A204.1 (cell line): ENCODE measurements around the gene ZNF503.
"Not testable (repeated sequence)": the region's sequence is repeated elsewhere in the genome, so short reads cannot be mapped to it uniquely, and the experiment has no call there.

Source experiments
- FAIRE-seq: peaks from 2 replicates; lab custom pipeline; 2012; peaks lifted over from hg19 to GRCh38; lab: Jason Lieb, UNC

Gene ZNF503

DNA sequence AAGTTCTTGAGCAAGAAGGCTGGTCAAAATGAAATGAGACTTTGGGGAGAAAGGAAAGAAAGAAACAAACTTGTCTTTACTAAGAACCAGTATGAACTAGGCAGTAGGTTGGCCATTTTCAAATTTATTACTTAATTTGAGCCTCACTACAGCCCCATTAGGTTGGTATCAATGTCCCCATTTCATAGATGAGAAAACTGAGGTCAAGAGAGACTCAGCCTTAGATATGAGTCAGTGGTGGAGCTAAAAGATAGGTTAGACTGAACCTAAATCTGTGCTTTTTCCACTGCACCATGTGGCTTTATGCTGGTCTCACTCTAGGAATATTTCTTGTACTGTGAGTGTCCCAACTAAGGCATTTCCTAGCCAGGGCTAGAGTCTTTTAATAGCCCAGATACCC lies 8.8 kb downstream of the ZNF503 start:
- no peak for FAIRE-seq

DNA sequence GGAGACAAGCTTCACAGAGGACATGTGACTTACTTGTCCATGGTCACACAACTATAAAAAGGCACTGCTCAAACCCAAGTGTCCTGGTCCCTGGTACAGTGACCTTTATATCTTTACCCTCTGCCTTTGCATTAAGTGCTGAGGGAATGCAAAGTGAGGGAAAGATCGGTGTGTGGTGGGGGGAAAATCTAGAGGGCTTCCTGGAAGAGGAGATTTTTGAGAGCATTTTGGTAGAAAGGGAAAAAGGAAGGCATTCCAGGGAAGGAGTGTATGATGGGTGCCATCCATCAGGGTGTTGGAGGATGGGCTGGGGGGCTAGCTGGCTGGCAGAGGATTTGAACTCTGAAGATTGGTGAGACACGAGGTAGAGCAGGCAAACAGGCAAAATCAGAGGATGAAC lies 9.3 kb downstream of the ZNF503 start:
- no peak for FAIRE-seq

DNA sequence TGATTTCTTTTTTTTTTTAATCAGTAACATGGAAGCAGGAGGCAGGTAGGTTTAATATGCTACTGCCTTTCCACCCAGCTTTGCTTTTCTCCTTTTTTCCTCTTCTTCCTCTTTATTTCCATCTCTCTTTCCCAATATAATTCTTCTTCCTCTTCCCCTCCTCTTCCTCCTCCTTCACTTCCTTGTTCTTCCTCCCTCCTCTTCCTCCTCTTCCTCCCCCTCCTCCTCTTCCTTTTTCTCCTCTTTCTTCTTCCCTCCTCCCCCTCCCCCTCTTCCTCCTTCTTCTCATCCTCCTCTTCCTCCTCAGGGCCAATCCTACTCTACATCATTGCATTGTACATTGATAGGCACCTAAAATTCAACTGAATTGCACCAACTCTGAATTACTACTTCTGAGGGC lies 11.4 kb downstream of the ZNF503 start:
- no peak for FAIRE-seq

DNA sequence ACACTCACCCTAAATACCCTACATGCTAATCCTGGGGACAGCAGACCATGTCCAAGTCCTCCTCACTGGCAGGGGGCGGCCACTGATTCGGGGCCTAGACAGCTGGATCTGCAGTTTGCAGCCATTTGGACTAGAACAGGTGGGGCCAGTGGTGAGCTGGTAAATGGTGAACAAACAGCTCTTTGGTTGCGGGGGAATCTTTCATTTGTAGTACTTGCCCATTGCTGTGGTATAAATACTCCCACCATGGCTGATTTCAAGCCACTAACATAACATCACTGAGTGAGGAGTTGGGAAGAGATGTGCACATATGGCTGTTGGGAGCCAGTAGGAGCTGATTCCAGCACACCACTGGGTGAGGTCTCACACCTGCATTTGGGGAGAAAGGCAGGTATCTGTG lies 13.5 kb downstream of the ZNF503 start:
- no peak for FAIRE-seq

DNA sequence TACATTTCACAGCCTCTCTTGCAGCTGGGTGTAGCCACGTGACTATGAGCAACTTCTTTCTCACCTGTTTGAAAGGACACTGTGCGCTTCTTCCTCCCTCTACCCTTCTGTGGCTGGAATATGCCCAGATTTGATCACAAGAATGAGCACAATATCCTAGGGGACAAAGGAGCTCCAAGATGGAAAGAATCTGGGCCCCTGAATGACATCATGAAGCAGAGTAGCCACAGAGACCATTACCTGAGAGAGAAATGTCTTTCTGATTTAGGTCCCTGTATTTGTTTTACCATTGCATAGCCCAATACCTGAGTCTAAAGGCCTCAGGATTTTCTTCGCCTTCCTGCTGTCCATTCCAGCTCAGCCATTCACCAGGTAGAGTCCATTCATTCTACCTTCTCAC lies 15.4 kb downstream of the ZNF503 start:
- no peak for FAIRE-seq

DNA sequence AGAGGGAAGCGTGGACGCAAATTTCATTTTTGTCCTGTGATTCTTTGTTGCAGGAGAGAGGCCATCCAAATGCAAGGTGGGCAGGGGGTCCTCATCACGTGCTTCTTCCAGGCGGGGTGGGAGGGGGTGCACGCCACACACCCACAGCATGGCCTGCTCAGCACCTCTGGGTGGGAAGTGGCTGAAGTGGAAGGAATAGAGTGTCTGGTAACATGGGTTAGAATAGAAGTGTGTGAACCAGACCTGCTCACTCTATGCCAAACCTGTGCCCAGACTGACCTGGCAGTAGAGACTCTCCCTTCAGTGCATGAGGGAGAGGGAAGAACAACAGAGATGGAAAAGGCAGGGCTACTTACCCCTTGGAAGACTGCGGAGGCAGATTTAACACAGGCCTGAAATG lies 21.7 kb downstream of the ZNF503 start:
- no peak for FAIRE-seq

DNA sequence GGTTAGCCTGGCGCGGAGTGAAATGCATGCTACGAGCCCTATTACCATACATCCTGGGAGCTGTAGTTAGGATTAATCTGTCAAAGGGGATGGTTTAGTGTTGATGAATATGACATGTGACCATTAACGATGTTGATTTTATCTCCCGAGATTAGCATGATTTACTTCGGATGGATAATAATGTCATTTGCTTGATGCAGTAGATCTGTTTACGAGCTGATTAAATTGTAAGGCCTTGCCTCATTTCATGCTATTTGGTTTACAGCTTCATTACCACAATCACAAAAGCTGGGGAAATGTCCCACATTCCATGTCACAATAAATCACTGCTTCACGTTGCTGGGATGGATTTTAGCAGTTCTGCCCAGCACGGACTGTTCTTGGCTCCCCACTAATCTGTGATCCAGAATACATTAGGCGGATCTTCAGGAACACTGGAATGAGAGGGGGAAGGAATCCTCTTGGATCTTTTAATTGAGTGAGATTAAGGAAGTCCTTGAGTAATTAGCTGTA lies 22.3 kb downstream of the ZNF503 start:
- no peak for FAIRE-seq

DNA sequence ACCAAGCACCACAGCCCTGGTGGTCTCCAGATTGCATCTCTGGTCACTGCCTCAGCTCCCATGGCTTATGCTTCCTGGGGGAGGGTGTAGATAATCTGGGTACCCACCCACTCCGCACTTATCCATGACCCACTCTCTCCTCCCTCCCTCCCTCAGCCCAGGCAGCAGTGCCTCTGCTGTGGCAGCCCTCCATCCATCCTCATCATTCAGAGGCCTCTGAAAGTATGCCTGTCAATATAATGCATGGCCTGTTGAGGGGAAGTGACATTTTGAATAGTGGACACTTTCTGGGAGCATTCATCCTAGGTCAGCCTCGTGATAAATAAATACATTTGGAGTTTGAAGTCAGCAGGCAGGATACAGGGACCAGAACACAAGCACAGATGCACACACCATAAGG lies 23.2 kb downstream of the ZNF503 start:
- FAIRE-seq, result no peak

DNA sequence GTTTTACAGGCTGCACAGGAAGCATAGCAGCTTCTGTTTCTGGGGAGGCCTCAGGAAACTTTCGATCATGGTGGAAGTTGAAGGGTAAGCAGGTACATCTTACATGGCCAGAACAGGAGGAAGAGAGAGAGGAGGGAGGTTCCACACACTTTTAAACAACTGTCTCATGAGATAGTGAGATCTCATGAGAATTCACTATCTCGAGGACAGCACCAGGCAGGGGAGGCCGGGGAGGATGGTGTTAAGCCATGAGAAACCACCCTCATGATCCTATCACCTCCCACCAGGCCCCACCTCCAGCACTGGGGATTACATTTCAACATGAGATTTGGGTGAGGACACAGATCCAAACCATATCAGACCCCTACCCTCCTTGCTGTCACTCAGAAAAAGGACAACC lies 23.7 kb downstream of the ZNF503 start:
- no peak for FAIRE-seq

DNA sequence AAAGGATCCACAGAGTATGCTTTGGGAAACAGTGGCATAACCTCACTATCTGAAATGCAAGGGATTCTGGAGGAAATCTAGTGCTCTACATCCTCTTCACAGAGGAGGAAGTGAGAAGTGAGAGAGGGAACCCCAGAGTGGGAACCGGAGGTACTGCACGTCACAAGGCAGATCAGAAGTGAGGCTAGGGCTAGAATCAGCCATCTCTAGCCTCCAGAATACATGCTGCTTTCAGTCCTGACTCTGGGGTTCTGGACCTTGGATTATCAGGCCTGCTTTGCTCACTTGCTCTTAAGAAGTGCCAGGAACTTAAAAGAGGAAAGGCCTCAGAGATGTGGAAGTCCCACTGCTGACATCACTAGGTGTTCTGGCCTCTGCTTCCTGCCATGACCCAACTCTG lies 25.7 kb downstream of the ZNF503 start:
- FAIRE-seq, result no peak

DNA sequence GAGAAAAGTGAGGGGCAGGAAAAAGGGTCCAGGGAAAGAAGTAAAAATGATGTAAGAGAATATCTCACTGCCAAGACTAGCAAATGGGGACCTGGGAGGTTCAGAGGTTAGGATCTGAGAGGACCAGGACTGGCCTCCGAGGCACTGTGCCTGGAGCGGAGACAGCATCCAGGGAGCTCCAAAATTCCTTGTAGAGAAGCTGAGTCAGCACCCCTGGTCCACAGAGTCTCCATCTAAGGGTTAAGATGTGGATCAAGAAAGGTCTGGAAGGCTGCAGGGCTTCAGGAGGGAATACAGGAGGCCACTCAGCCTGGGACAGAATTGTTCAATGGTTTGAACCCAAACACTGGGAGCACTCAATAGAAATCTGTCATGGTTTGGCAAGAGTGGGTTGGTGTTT lies 30.6 kb downstream of the ZNF503 start:
- no peak for FAIRE-seq

DNA sequence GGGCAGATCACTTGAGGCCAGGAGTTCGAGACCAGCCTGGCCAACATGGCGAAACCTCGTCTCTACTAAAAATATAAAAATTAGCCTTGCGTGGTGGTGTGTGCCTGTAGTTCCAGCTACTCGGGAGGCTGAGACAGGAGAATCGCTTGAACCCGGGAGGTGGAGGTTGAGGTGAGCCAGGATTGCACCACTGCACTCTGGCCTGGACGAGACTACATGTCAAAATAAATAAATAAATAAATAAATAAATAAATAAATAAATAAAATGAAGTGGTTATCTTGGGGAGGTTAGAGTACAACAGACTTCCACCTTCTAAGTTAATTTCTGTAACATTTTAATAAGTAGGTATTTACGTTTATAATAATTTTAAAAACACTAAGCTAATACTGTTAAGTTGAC lies 31.7 kb downstream of the ZNF503 start:
- FAIRE-seq, result not testable (repeated sequence)

DNA sequence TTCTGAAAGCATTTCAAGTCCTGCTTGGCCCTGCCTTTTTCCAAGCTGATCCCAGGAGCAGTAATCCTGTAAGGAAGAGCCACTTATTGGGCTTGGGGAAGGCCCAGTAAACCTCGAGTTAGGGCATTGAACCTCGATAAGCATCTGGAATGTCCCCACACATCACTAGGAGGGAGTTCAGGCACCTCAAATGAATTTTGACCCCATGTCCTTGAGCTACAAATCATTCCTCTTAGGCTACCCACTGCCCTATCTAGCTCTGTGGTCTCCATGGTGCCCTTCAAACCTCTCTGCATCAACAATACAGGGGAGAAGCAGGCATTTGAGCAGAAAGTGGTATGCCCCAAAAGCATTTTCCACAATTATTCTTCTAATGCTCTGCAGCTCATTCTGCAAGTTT lies 33.7 kb downstream of the ZNF503 start:
- FAIRE-seq, result no peak

DNA sequence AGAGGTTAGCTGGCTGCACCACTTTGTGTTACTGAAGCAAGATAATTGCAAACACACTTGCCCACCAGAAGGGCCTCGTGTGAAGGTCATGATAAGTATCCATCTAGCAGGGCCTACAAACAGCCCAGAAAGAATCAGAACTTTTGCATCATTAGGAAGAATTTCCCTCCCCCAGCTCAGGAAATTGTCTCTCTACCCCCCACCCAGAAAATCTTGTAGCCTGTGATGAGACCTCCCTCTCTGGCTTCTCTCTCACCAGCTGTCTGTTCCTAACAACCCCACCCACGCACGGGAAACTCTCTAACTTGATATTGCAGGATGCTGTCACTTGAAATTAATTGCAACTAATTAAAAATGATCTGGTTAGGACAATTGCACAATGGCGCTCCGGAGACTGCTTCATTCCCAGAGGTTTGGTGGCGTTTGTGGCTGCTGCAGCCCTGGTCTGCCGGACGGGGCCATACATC lies 34.5 kb downstream of the ZNF503 start:
- no peak for FAIRE-seq

DNA sequence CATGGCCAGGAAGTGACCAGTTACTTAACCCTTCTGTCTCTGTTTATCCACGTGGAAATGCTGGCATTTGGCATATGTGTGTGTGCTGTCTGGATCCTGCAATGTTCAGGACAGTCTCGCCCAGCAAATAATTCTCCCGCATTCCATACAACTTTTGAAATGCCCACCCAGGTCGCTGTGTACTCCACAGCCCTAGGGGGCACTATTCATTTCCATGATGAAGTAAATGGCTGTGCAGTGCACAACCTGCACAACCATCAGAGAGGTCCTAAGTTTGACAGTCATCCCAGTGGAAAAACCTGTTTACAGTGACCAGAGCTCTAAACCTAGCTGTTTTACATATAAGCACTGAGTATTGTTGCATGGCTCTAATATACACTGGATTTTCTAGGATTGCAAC lies 38.1 kb downstream of the ZNF503 start:
- no peak for FAIRE-seq

DNA sequence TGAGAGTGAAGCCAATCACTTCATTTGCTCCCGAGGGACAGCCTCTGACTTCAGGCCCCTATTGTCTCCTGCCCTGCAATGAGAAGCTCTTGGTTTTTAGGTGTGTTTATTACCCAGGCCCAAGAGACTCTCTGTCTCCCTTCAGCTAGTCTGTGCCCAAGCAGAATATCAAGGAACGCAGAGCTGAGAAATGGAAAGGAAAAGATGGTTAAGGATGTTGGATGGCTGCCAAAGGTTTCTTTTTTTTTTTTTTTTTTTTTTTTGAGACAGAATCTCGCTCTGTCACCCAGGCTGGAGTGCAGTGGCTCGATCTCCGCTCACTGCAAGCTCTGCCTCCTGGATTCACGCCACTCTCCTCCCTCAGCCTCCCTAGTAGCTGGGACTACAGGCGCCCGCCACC lies 41.7 kb downstream of the ZNF503 start:
- FAIRE-seq, result not testable (repeated sequence)

DNA sequence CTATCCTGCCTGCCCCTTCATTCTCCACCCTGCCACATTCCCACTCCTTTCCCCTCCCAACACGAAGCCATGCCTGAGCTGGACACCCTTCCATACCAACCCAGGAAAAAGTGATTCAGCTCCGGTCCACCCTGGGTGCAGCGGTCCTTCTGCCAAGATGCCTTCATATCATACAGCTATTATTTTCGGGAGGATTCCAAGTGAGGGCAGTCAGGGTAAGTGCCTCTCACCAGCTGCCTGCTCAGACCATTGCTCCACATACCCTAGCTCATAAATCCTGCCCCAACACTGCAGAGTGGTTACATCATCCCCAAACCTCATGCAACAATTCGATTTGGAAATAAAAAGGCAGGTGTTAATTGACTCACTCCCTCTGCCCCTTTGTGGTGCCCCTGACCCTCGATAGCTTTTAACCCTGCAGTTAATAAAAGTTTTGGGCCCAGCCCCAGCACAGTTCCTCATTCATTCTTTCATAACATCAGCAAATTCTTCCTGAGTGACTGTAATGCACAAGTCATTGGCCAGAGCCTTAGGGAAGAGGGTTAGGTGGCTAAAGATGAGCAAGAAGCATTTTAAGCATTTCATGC lies 42.6 kb downstream of the ZNF503 start:
- FAIRE-seq, result no peak

DNA sequence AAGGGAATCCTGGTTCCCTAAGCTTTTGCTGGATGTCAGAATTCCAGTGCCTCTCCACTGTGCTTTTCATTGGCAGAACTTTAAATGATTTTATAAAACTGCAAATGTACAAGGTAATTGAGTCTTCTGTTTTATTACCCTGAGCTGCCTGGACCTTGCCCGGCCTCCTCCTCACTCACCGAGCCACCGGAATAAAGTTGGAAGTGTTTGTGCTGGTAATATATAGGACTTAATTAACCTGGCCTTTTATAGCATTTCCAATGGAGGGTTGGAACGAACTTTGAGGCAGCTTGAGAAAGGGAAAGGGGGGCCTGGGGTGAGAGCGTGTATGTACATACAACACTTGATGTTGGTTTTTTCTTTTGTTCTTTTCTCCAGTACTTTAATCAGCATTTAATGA lies 43.4 kb downstream of the ZNF503 start:
- no peak for FAIRE-seq

DNA sequence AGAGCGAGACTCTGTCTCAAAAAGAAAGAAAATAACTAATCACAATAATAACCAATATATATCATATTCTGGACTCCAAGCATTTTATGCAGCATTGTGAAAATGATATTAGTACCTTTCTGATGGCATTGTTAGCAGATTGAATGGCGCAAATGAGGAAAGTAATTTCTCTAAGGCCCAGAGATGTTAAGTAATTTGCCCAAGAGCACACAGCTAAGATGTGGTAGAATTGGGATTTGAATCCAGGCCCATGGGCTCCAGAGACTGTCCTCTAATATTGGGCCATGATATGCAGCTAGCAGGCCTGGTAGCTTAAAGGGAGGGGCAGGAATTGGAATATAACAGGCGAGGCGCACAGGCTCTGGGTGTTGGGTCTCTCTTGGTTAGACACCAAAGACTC lies 44.1 kb downstream of the ZNF503 start:
- no peak for FAIRE-seq

DNA sequence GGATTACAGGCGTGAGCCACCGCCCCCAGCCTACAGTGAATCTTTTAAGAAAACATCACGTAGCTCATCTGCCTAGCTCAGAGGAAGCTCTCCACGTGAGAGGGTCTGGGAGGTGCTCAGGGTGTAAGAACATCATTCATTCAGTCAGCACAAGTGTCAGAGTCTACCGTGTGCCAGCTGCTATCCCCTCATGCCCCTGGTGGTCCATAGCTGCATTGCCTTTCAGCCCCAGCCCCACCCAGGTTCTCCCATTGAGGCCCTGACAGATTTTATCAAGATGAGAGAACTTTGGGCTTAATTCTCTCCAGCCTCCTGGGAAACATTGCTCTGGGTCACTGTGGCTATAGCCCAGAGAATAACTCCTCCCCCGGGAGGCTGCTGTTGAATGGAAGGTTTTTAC lies 45.1 kb downstream of the ZNF503 start:
- no peak for FAIRE-seq

DNA sequence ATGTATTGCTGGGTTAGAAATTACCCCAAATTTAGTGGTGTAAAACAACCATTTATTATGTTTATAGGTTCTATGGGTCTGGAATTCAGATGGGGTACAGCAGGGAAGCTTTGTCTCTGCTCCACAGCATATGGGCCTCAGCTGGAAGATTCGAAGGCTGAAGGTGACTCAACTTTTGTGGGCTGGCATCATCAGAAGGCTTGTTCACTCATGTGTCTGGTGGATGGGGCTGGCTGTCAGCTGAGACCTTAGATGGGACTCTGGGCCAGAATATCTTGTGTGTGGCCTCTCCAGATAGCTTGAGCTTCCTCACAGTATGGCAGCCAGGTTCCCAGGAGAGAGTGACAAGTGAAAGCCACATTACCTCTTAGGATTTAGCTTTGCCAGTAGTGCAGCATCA lies 45.9 kb downstream of the ZNF503 start:
- FAIRE-seq, result no peak

DNA sequence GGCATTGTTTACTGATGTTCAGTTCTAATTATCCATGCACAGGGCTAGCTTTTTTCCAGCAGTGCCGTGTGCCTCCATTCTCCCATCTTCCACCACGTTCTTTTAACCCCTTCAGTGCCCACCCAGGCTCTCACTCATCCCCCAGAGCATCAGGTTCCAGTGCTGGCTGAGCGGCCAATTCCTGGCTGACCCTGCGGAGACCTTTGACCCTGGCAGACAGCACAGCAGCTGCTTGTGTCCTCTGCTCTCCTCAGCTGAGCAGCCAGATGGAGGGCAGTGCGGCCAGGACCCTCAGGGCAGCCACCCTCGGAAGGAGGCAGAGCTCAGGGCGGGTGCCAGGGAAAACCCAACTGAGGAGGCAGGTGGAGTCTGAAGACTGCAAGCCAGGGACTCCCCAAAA lies 48.4 kb downstream of the ZNF503 start:
- no peak for FAIRE-seq

DNA sequence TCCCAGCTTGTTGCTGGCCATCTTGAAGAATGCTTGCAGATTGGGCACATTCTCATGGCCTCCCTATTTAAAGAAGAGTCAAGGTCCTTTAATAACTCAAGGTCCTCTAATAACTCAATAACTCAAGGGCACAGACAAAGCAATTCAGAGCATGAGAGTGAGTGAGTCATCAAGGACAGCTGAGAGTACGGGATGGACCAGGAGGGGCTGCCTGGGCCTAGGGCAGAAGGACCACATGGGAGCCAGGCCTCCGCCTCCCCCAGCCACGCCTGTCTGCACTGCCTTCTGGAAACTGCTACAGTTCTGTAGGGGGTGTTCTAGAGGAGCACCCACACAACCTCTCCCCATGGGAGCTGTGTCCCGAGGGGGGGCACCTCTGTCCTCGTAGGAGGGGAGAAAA lies 48.9 kb downstream of the ZNF503 start:
- no peak for FAIRE-seq

DNA sequence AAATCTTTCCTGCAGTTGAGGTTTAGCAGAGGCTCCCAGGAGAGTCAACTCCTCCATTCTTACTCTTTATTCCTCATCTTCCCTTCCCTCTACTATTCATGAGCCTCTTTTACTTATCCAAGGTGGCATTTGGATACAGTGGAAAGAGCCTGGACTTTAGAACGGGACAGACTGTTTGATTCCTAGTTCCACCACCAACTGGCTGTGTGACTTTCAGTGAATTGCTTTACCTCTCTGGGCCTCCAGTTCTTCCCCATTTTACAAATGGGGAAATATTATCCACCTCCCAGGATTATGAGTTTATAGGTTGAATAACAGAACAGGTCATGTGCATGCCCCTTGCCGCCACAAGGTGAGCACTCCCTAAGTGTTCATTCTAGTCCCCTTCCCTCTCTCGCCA lies 49.9 kb downstream of the ZNF503 start:
- no peak for FAIRE-seq

DNA sequence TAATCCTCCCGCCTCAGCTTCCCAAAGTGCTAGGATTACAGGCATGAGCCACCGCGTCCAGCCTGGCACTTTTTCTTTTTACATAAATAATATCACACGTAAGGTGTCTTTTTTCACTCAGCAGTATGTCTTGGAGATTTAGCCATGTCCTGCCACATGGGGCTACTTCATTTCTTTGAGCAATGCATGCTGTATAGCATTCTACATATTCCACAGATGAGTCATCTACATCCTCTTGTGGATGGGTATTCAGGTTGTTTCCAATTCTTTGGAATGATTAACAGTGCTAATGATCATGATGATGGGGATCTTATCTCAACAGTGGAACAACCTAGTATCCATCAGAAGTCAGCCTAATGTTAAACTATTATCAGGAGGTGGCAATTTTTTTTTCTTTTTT lies 50.8 kb downstream of the ZNF503 start:
- FAIRE-seq, result no peak
